Putamen (tissue), 1 donor: ENCODE results near the gene CLDN10.
"Not testable (repeated sequence)": the region's sequence is repeated elsewhere in the genome, so short reads cannot be mapped to it uniquely, and the experiment has no call there.

Source experiments
- DNase-seq: peaks from one replicate; pipeline ENCODE4 v3.0.0-alpha.2; 2016; ENCODE audit warnings: low spot score

Gene CLDN10

GRCh38 chr13:95552539-95553441, at the start of gene CLDN10:
CLDN10 (plus strand) TSS chr13:95552720; CDS start chr13:95552754, 34 bp downstream.
- no peak for DNase-seq

GRCh38 chr13:95503662-95504061, 48.9 kb upstream of the CLDN10 start:
- no peak for DNase-seq

GRCh38 chr13:95505265-95505664, 47.3 kb upstream of the CLDN10 start:
- no peak for DNase-seq

GRCh38 chr13:95505986-95506385, 46.5 kb upstream of the CLDN10 start:
- DNase-seq: no peak

- no peak for DNase-seq
Measured at GRCh38 chr13:95507991-95508390, 44.5 kb upstream of the CLDN10 start.

GRCh38 chr13:95508996-95509395, 43.5 kb upstream of the CLDN10 start:
- no peak for DNase-seq

- DNase-seq: no peak
Measured at GRCh38 chr13:95509521-95510310, 42.8 kb upstream of the CLDN10 start.

- DNase-seq: no peak
Measured at GRCh38 chr13:95510950-95511349, 41.6 kb upstream of the CLDN10 start.

- DNase-seq: no peak
Measured at GRCh38 chr13:95512424-95512823, 40.1 kb upstream of the CLDN10 start.

GRCh38 chr13:95512957-95513356, 39.6 kb upstream of the CLDN10 start:
- no peak for DNase-seq

- not testable (repeated sequence) for DNase-seq
Measured at GRCh38 chr13:95515606-95516005, 36.9 kb upstream of the CLDN10 start.

- DNase-seq: no peak
Measured at GRCh38 chr13:95516021-95516420, 36.5 kb upstream of the CLDN10 start.

- no peak for DNase-seq
Measured at GRCh38 chr13:95516492-95516891, 36.0 kb upstream of the CLDN10 start.

- DNase-seq: no peak
Measured at GRCh38 chr13:95523598-95523997, 28.9 kb upstream of the CLDN10 start.

- no peak for DNase-seq
Measured at GRCh38 chr13:95524264-95524901, 28.1 kb upstream of the CLDN10 start.

- no peak for DNase-seq
Measured at GRCh38 chr13:95527955-95528354, 24.6 kb upstream of the CLDN10 start.

- no peak for DNase-seq
Measured at GRCh38 chr13:95530178-95530577, 22.3 kb upstream of the CLDN10 start.

- no peak for DNase-seq
Measured at GRCh38 chr13:95533545-95534160, 18.9 kb upstream of the CLDN10 start.

- no peak for DNase-seq
Measured at GRCh38 chr13:95535243-95535642, 17.3 kb upstream of the CLDN10 start.

- no peak for DNase-seq
Measured at GRCh38 chr13:95536632-95537241, 15.8 kb upstream of the CLDN10 start.

GRCh38 chr13:95540888-95541287, 11.6 kb upstream of the CLDN10 start:
- DNase-seq: peak; percentile 23

GRCh38 chr13:95541308-95541707, 11.2 kb upstream of the CLDN10 start:
- peak; percentile 5 for DNase-seq
